T-helper 2 cell treated with Interferon-gamma antibody and Interleukin-4, amounts not matched to agents 5 μg/mL and 100 μg/mL, for 36 hours (primary cell): ENCODE measurements around the gene PTPRT.

Source experiments
- DNase-seq: peaks from one replicate; pipeline ENCODE4 v3.0.0; 2021; ENCODE audit warnings: low spot score
- H3K27ac Mint-ChIP-seq: one replicate; pipeline ENCODE4 v1.8.0; 2021; ENCODE audit warnings: mild to moderate bottlenecking, mixed read lengths
- H3K27me3 Mint-ChIP-seq: one replicate; pipeline ENCODE4 v1.8.0; 2021; ENCODE audit warnings: low read depth, mixed read lengths
- H3K36me3 Mint-ChIP-seq: one replicate; pipeline ENCODE4 v1.8.0; 2021; ENCODE audit warnings: low read depth, mixed read lengths
- H3K4me1 Mint-ChIP-seq: one replicate; pipeline ENCODE4 v1.8.0; 2021; ENCODE audit warnings: low read depth, mixed read lengths
- H3K4me3 Mint-ChIP-seq: one replicate; pipeline ENCODE4 v1.8.0; 2022; ENCODE audit warnings: mild to moderate bottlenecking, moderate library complexity, mixed read lengths
- H3K9me3 Mint-ChIP-seq: one replicate; pipeline ENCODE4 v1.8.0; 2021; ENCODE audit warnings: mixed read lengths

PTPRT gene

DNA sequence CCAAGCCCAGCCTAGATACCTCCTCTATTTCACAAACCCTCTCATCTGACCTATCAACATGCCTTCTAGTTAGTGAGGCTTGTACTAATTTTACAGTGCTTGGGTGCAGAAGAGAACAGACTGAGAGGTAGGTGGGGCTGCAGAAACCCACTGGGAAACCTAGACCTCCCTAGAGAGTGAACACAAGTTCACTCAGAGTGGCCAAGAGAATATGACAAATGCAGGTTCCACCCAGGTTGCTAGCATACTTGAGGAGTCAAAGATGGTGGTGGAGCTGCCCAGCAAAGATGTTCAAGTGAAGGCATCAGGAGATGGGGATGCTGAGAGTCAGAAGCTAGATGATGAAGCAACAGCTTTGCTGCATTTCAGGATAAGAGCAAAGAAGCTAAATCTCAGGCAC, 337.0 kb downstream of the PTPRT start:
- H3K4me3 Mint-ChIP-seq = no peak overlapping the region
- H3K27ac Mint-ChIP-seq = no peak overlapping the region
- H3K4me1 Mint-ChIP-seq = no peaks in the 10 kb centered on the region
- H3K9me3 Mint-ChIP-seq = peaks cover 23% of the 10 kb centered on the region
- no peak for DNase-seq
- H3K36me3 Mint-ChIP-seq = no peaks in the 10 kb centered on the region
- H3K27me3 Mint-ChIP-seq = no peaks in the 10 kb centered on the region

DNA sequence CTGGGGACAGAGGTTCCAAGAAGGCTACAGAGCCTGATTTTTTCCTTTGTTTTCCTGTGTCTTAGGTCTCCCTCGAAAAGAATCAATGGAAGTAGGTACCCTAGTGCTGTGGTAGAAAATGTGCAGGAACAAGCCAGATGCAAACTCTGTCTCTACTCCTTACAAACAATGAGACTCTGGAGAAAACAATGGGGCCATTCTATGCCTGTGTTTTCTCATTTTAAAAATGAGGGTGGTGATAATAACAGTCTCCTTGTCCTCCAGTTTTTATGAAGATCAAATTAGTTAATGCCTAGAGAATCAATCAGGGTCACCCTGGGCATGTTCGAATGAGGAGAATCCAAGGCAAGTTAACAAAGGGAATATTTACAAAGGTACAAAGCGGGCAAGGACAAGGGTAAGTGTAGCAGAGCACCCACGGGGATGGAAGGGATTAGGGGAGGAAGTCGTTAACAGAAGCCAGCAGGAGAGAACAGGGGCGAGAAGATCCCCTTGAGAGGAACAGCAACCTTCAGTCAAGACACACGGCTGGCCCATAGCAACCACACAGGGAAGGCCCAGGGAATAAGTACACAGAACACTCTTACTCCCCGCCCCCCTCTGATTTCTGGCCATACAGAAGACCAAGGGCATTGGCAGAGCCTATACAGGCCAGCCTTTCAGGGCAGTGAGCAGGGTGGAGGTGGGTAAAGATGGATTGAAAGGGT, 342.8 kb downstream of the PTPRT start:
- peaks cover 19% of the 10 kb centered on the region for H3K9me3 Mint-ChIP-seq
- H3K4me1 Mint-ChIP-seq = no peaks in the 10 kb centered on the region
- H3K4me3 Mint-ChIP-seq = no peak overlapping the region
- no peak overlapping the region for H3K27ac Mint-ChIP-seq
- no peak for DNase-seq
- H3K27me3 Mint-ChIP-seq = no peaks in the 10 kb centered on the region
- no peaks in the 10 kb centered on the region for H3K36me3 Mint-ChIP-seq

DNA sequence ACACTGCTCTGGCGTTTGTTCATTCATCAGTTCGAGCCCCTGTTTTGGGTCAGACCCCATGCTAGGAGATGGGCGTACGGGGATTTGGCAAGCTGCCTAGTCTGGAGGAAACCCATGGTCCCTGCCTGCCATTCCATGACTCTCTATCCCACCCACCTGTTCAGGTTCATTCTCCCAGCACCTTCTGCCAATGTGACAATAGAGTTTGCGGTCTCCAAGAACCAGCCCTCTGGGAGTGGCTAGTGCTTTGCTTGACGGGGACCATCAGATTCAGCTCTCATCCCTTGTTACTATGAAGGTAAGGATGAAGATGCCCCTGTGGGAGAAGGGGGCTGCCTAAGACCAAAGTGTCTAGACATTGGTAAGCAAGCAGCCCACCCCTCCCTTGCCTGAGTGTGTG, 345.0 kb downstream of the PTPRT start:
- Mint-ChIP-seq H3K36me3 (no peaks in the 10 kb centered on the region), H3K9me3 (peaks cover 20% of the 10 kb centered on the region)
- no peak for DNase-seq

GRCh38 chr20:42837456-42837855, 352.2 kb downstream of the PTPRT start:
- Mint-ChIP-seq H3K27me3 (no peaks in the 10 kb centered on the region), H3K36me3 (no peaks in the 10 kb centered on the region), H3K9me3 (peaks cover 21% of the 10 kb centered on the region), H3K4me1 (no peaks in the 10 kb centered on the region), H3K27ac (no peak overlapping the region), H3K4me3 (no peak overlapping the region)
- no peak for DNase-seq

More for the DNA sequence above, 345.0 kb downstream of the PTPRT start:
- Mint-ChIP-seq H3K4me3 (no peak overlapping the region), H3K27me3 (no peaks in the 10 kb centered on the region), H3K4me1 (no peaks in the 10 kb centered on the region), H3K27ac (no peak overlapping the region)

DNA sequence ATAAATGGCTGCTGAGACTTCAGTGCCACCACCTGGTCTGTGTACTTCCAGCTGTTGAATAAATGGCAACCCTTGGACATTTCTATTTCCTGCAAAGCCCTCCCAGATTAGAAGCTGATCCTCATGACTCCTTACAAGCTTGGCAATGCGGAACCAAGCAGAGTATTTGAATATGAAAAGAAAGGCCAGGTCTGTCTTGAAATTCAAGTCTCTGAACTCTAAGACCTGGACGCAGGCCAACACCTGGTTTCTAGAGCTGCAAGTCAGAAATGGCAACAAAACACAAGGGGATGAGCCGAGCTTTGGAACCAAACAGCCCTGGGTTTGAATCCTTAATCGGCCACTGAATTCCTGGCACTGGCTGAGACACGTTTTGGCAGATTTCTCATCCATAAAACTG, 353.4 kb downstream of the PTPRT start:
- H3K9me3 Mint-ChIP-seq = peaks cover 19% of the 10 kb centered on the region
- H3K36me3 Mint-ChIP-seq = no peaks in the 10 kb centered on the region
- no peaks in the 10 kb centered on the region for H3K27me3 Mint-ChIP-seq
- no peak for DNase-seq
- no peaks in the 10 kb centered on the region for H3K4me1 Mint-ChIP-seq
- no peak overlapping the region for H3K27ac Mint-ChIP-seq
- H3K4me3 Mint-ChIP-seq = no peak overlapping the region

- Mint-ChIP-seq H3K4me3 (no peak overlapping the region), H3K4me1 (no peaks in the 10 kb centered on the region), H3K27ac (no peak overlapping the region), H3K9me3 (peaks cover 20% of the 10 kb centered on the region), H3K36me3 (no peaks in the 10 kb centered on the region), H3K27me3 (no peaks in the 10 kb centered on the region)
- DNase-seq = no peak
These were observed 381.8 kb downstream of the PTPRT start for GRCh38 chr20:42807876-42808275.

DNA sequence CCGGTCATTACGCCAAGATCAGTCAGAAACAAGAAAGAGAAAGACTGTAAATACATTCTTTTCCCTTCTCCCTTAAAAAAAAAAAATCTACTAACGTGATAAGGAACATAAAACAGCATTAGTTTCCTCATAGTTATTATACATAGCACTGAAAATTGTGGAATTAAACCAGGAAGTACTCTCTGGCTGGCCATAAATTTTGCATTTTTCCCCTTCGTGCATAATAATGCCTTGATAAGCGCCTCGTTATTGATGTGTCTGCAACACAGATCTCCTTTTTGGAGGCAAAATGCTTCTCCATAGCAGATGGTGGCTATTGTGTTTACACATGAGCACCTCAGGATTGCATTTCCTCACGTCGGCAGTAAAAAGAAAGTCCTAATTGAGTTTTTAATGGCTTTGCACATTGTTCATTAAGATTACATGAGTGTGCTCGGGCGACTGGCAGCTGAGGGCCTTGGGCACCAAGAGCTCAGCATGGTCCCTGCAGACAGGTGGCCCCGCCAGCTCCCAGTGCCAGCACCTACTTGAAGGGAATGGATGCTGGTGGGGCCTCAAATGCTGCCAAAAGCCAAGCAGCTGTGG, 394.5 kb downstream of the PTPRT start:
- Mint-ChIP-seq H3K4me1 (no peaks in the 10 kb centered on the region), H3K36me3 (no peaks in the 10 kb centered on the region), H3K4me3 (no peak overlapping the region), H3K27ac (no peak overlapping the region), H3K27me3 (no peaks in the 10 kb centered on the region), H3K9me3 (peaks cover 24% of the 10 kb centered on the region)
- DNase-seq = no peak

DNA sequence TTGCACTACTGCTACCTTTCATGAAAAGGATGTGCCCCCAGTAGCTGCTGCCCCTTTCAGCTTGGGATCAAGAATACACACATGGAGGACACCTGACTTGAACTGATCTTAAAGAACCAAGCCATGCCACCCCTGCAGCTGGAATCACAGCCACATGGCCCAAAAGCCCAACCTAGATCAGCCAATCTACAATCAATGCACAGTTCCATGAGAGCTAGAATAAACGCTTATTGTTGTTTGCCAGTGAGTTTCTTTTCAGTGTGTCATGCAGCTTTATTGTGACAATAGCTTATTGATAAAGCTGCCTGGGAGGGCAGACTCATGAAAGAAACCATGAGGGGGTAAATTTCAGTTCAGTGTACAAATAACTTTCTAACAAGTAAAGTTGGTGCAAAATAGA, 397.7 kb downstream of the PTPRT start:
- peaks cover 22% of the 10 kb centered on the region for H3K9me3 Mint-ChIP-seq
- H3K36me3 Mint-ChIP-seq = no peaks in the 10 kb centered on the region
- H3K4me3 Mint-ChIP-seq = no peak overlapping the region
- H3K27me3 Mint-ChIP-seq = no peaks in the 10 kb centered on the region
- DNase-seq = no peak
- H3K27ac Mint-ChIP-seq = no peak overlapping the region
- H3K4me1 Mint-ChIP-seq = no peaks in the 10 kb centered on the region

DNA sequence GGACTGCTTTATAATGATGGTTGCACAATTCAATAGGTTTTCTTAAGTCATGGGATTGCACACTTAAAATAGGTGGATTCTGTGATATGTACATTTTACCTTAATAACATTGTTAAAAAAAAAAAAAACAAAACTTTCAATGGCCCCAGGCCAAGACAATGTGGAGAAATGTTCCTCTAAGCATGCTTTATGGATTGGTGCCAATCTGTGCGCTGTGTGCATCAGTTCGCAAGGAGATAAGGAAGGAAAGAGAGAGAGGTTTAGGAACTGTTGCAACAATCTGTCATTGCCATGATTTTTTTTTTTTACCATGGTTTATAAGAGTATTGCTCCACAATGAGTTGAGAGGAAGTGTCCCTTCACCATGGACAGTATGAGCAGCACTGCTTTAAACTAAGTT, 399.6 kb downstream of the PTPRT start:
- Mint-ChIP-seq H3K27ac (no peak overlapping the region), H3K4me1 (no peaks in the 10 kb centered on the region), H3K4me3 (no peak overlapping the region), H3K9me3 (peaks cover 10% of the 10 kb centered on the region), H3K36me3 (no peaks in the 10 kb centered on the region), H3K27me3 (no peaks in the 10 kb centered on the region)
- DNase-seq = no peak

DNA sequence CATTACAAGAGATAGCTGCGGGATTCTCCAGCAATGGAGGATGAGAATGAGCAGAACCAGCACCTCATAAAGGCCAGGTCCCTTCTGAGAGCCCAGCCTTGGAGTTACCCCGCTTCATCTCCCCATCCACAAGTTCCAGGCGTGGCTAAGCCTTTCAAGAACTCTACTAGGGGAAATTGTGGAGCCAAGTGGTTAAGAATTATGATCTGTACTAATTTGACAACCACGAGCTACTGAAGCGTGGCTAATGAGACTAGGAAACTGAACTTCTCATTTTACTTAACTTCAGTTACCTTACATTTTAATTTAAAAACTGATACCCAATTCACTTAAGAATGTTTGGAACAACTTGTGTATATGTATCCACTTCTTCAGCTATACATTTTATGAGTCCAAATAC, 401.0 kb downstream of the PTPRT start:
- DNase-seq = no peak
- peaks cover 6% of the 10 kb centered on the region for H3K9me3 Mint-ChIP-seq

DNA sequence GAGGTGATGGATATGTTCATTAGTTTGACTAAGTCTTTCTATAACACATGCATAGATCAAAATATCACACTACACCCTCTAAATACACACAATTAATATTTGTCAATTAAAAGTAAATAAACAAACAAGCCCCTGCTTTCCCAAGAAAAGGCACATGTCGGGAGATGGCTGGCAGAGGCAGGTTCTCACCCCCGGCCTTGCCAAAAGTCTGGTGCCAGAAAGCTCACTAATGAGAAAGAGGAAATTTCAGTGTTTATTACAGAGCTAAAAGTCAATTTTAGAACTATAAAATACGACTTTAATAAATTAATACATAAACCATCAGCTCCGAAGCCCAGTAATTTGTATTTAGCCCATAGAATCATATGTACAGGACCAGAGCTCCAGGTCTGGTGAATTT, 404.7 kb downstream of the PTPRT start:
- Mint-ChIP-seq H3K9me3 (peaks cover 21% of the 10 kb centered on the region), H3K27me3 (no peaks in the 10 kb centered on the region), H3K36me3 (no peaks in the 10 kb centered on the region), H3K27ac (no peak overlapping the region), H3K4me3 (no peak overlapping the region), H3K4me1 (no peaks in the 10 kb centered on the region)
- DNase-seq = no peak

More for the DNA sequence above, 401.0 kb downstream of the PTPRT start:
- no peaks in the 10 kb centered on the region for H3K36me3 Mint-ChIP-seq
- H3K4me3 Mint-ChIP-seq = no peak overlapping the region
- H3K27ac Mint-ChIP-seq = no peak overlapping the region
- H3K4me1 Mint-ChIP-seq = no peaks in the 10 kb centered on the region
- no peaks in the 10 kb centered on the region for H3K27me3 Mint-ChIP-seq

DNA sequence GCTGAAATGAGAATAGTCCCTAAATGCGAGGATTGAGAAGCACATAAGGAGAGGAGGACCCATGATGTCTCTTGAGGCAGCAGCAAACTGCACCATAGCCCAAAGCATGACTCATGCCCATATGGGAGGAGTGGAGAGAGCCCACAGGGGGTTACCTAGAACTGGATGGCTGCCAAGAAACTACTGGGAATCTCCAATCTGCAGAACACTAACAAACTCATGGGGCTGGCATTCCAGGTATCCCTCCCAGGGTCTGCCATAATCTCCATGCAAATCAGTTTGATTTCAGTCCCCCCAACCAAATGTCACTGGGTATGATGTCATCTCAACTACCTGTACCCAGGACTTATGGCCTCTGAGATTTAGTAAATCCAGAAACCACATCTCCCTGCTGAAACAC, 410.5 kb downstream of the PTPRT start:
- no peak overlapping the region for H3K27ac Mint-ChIP-seq
- H3K4me3 Mint-ChIP-seq = no peak overlapping the region

DNA sequence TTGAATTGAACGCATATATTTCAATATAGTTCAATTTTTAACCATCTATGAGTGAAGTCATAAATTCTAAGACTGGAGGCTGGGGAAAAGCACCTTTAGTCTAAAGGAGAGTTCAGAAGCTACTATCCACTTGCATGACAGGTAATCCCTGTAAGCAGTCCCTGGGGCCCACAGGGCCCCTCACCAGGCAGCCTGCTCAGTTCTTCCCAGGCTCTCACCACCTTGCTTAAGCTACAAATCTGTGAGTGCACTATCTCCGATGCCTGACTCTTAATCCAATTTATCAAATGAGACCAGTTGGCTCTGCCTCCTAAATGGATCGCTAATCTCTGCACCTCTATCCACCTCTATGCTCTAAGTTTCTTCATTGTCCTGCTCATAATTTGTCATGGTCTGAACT, 413.8 kb downstream of the PTPRT start:
- no peaks in the 10 kb centered on the region for H3K36me3 Mint-ChIP-seq
- no peak overlapping the region for H3K4me3 Mint-ChIP-seq
- peaks cover 2% of the 10 kb centered on the region for H3K9me3 Mint-ChIP-seq
- DNase-seq = no peak
- H3K27ac Mint-ChIP-seq = no peak overlapping the region
- H3K4me1 Mint-ChIP-seq = no peaks in the 10 kb centered on the region
- no peaks in the 10 kb centered on the region for H3K27me3 Mint-ChIP-seq

More for the DNA sequence above, 410.5 kb downstream of the PTPRT start:
- H3K36me3 Mint-ChIP-seq = no peaks in the 10 kb centered on the region
- H3K9me3 Mint-ChIP-seq = peaks cover 17% of the 10 kb centered on the region
- H3K27me3 Mint-ChIP-seq = no peaks in the 10 kb centered on the region
- H3K4me1 Mint-ChIP-seq = no peaks in the 10 kb centered on the region
- DNase-seq = no peak

GRCh38 chr20:42775037-42775436, 414.7 kb downstream of the PTPRT start:
- no peaks in the 10 kb centered on the region for H3K9me3 Mint-ChIP-seq
- DNase-seq = no peak

GRCh38 chr20:42763015-42763414, 426.7 kb downstream of the PTPRT start:
- H3K27me3 Mint-ChIP-seq = no peaks in the 10 kb centered on the region
- H3K9me3 Mint-ChIP-seq = no peaks in the 10 kb centered on the region
- H3K27ac Mint-ChIP-seq = no peak overlapping the region
- DNase-seq = no peak
- H3K36me3 Mint-ChIP-seq = no peaks in the 10 kb centered on the region
- H3K4me1 Mint-ChIP-seq = no peaks in the 10 kb centered on the region
- H3K4me3 Mint-ChIP-seq = no peak overlapping the region

More at GRCh38 chr20:42775037-42775436, 414.7 kb downstream of the PTPRT start:
- no peaks in the 10 kb centered on the region for H3K4me1 Mint-ChIP-seq
- no peaks in the 10 kb centered on the region for H3K36me3 Mint-ChIP-seq
- no peak overlapping the region for H3K27ac Mint-ChIP-seq
- no peaks in the 10 kb centered on the region for H3K27me3 Mint-ChIP-seq
- H3K4me3 Mint-ChIP-seq = no peak overlapping the region
